LNCAP (cell line): ENCODE measurements around the gene NIF3L1.

Source experiments
- TF ChIP-seq, protein P1 (sequence below): fragments of 450-650 bp; IDR thresholded peaks from 2 replicates; pipeline ENCODE4 v1.5.1; 2017; ENCODE audit warnings: mild to moderate bottlenecking

The NIF3L1 gene

GRCh38 chr2:200862532-200863000 is 26.6 kb upstream of the NIF3L1 start:
- TF ChIP-seq, protein P1, sequence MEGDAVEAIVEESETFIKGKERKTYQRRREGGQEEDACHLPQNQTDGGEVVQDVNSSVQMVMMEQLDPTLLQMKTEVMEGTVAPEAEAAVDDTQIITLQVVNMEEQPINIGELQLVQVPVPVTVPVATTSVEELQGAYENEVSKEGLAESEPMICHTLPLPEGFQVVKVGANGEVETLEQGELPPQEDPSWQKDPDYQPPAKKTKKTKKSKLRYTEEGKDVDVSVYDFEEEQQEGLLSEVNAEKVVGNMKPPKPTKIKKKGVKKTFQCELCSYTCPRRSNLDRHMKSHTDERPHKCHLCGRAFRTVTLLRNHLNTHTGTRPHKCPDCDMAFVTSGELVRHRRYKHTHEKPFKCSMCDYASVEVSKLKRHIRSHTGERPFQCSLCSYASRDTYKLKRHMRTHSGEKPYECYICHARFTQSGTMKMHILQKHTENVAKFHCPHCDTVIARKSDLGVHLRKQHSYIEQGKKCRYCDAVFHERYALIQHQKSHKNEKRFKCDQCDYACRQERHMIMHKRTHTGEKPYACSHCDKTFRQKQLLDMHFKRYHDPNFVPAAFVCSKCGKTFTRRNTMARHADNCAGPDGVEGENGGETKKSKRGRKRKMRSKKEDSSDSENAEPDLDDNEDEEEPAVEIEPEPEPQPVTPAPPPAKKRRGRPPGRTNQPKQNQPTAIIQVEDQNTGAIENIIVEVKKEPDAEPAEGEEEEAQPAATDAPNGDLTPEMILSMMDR = no peak

GRCh38 chr2:200863782-200864175 is 25.4 kb upstream of the NIF3L1 start:
- TF ChIP-seq, protein P1 = no peak

GRCh38 chr2:200864176-200865034 is 24.8 kb upstream of the NIF3L1 start, which contains the start of gene CLK1:
Gene CLK1, minus strand, starts transcription at chr2:200864658. Its CDS starts 2,796 bp downstream, at chr2:200861862.
- TF ChIP-seq, protein P1 = no peak

DNA sequence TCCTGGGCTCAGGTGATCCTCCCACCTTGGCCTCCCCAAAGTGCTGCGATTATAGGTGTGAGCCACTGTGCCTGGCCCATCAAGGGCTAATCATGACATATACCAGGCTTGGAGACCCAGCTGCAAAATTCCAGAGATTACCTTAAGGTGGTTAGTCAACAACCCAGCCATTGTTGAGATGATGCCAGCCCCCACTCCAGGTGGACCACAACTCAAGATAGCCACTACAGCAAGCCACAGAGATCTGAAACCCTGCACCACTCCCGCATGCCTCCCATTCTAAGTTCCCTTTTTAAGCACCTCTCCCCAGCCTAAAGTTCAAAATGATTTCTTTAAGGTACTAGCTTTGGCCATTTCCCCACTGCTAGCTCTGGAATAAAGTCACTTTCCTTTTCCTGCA is 20.2 kb upstream of the NIF3L1 start:
- TF ChIP-seq, protein P1 = no peak

- TF ChIP-seq, protein P1 = no peak
Measured at GRCh38 chr2:200871151-200871550, 18.0 kb upstream of the NIF3L1 start.

DNA sequence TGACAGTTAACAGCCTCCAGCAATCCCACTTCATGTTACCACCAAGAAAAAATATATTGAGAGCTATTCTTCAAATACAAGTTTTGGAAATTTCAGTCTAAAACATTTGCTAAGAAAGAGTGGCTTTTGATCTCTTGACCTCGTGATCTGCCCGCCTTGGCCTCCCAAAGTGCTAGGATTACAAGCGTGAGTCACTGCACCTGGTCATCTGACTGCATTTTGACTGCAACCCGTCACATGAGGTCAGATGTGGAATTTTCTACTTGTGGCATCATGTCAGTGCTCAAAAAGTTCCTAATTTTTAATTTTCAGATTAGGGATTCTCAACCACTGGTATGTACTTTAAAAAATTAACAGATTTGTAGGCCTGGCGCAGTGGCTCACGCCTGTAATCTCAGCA is 15.6 kb upstream of the NIF3L1 start:
- TF ChIP-seq, protein P1 = no peak

DNA sequence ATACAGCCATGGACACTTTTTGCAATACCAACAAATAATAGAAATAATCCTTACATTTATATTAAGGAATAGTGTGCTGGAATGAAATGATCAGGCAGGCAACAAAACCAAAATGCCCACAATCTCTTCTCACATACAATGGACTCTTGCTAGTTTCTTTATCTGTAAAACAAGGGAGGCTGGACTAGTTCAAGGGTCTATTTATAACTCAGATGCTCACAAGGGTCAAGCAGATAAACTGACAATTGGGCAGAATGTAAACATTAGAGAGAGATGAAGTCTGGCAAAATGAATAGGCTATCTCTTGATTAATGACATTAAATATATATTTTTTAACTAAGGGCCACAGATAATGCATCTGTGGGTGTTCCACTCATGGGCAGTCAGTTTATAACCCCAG is 11.7 kb upstream of the NIF3L1 start:
- TF ChIP-seq, protein P1 = no peak
